GM19324 (cell line): ENCODE measurements around the gene VANGL2.

Experiments used
- ATAC-seq: cut with Tn5 transposase; IDR thresholded peaks from one replicate; pipeline ENCODE4 v1.9.1; 2021; ENCODE audit warnings: mild to moderate bottlenecking, moderate library complexity; ENCODE audit not compliant: unreplicated experiment, low FRiP score

VANGL2 gene

DNA sequence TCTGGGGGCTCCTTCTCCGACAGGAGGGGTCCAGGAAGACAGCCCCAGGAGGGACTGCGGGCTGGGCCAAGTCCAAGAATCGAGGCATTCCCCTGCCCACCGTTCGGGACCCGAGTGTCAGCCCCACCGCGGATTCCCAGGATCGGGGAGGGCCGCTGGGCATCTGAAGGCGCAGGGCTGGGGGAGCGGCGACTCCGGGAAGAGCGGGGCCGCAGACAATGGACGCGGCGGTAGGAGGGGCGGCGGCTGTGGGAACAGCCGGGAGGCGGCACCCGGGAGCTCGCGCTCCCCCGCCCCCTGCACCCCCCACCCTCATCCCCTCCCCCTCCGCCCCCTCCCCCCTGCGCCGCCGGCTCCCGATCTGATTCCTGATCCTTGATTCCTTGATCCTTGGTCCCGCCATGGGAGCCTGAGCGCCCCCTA, at the start of gene VANGL2:
Gene VANGL2, plus strand, starts transcription at position 342 of the 423 bp plus-strand sequence. CDS start 15,274 bp downstream, outside the sequence.
- no peak for ATAC-seq

DNA sequence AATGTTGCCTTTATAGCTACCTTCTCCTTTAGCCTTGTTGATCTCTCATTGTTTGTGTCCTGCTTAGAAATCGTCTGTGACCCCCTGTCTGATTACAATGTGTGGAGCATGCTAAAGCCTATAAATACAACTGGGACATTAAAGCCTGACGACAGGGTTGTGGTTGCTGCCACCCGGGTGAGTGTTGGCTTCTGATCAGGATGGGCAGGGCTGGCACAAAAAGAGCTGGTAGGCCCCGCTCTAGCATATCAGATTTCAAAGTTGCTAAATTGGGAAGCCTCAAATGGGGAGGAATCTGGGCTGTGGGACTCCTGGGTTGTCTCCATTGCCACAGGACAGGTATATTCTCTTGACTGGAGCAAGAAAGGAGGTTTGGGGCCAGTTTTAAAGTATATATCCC, 48.7 kb upstream of the VANGL2 start:
- no peak for ATAC-seq

DNA sequence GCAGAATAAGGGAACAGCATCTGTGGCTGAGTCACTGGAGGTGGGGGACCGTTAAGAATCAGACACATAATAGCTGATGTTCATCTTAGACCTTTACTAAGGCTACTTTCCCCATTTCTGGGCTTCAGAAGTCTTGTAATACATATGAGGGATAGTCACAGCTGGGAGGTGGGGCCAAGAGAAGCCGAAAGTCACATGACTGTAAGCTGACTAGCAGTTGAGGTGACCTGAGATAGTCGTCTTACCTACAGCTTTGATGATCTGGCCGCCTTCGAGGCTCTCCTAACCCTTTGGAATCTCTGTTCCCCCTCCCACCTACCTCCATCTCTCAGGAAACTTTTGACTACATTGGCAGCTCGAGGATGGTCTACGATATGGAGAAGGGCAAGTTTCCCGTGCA, 47.8 kb upstream of the VANGL2 start:
- ATAC-seq, result no peak

DNA sequence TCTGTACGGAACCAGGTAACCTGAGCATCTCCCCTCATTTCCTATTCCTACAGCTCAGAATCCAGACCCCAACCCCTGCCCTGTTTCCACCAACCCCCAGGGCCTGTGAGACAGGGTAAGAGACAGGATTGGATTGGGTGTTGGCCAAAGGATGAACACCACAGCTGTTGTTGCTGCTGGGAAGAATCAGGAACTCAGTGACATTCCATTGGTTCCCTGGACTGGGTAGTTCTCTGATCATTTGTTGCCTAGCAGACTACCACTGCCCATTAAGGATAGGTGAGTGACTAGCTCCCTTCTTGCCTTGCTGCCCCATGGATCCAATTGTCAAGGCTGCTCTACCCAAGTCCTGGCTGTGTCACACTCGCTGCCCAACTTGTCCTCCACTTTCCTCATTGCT, 47.1 kb upstream of the VANGL2 start:
- no peak for ATAC-seq

DNA sequence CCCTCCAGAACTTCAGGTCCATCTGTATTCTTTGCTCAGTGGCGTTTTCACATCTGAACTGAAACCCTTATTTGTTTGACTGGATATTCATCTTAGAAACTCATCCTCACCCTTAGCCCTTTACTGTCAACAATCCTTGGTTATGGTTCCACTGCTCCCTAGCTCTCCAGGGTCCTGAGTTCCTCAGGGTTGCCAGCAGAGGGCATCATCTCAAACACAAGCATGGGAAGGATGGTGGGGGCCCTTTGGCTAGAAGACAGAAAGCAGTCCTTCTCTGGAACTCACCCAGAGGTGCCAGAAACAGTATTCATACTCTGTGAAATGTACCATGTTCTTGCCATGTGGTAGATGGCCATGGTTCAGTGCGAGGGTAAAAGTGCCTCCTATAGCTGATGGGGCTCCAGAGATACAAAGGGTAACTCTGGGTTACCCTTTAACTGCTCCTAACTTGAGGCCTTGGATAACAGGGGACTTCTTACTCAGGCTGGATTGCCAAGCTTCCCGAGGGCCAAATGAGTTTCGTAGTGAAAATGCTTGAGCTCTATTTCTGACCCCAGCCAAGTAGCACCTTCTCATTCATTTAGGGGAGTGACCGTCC, 45.9 kb upstream of the VANGL2 start:
- ATAC-seq, result no peak

DNA sequence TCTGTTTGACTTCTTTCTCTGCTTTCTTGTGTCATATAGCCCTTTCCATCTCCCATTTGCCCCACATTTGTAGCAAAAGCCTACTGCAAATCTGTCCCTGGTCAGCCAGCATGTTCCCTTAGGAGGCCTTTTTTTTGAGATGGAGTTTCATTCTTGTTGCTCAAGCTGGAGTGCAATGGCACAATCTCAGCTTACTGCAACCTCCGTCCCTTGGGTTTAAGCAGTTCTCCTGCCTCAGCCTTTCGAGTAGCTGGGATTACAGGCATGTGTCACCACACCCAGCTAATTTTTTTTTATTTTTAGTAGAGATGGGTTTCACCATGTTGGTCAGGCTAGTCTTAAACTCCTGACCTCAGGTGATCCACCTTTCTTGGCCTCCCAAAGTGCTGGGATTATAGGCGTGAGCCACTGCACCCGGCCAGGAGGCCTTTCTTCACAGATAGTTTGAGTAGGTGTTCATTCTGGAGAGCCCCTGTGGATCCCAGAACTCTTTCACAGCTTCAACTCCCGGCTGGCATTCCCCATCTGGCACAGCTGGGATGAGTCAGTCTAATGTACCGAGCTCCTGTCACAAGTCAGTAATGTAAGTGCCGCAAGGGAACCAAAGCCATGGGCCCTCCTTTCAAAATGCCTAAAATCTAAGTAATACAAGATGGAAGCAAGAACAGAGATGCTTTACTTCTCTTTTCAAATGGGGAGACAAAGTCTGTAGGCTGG, 42.9 kb upstream of the VANGL2 start:
- no peak for ATAC-seq

DNA sequence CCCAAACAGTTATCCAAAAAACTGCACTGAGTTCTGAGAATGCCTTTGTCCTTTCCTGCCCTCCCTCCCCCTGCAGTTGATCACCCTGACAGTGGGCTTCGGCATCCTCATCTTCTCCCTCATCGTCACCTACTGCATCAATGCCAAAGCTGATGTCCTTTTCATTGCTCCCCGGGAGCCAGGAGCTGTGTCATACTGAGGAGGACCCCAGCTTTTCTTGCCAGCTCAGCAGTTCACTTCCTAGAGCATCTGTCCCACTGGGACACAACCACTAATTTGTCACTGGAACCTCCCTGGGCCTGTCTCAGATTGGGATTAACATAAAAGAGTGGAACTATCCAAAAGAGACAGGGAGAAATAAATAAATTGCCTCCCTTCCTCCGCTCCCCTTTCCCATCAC, 42.3 kb upstream of the VANGL2 start:
- no peak for ATAC-seq

DNA sequence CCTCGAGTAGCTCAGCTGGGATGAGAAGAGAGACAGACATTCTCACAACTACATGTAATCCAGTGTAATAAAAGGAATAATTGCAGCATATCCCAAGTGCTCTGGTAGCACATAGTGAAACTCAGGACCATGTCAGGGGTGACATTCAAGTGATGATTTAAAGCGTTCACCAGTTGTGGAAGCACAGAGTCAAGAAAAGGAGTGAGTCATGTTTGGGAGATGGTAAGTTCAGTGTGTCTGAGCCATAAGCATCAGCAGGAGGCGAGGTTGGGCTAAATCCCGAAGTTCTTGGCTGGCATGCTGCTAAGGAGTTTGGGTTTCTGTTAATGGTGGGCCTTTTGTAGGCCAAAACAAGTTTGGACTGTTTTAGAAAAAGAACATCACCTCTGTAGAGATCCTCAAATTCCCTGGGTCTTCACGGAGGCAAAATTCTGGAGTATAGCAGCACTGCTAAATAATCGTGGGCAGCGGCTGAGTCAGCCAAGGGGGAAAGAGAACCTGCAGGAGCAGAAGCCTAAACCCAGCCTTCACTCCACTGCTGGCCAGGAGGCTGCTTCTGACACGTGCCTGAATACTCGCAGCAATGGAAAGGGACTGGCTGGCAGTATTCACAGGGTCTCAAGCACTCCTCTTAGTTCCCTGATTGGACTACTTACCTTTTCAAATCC, 40.7 kb upstream of the VANGL2 start:
- ATAC-seq, result no peak

DNA sequence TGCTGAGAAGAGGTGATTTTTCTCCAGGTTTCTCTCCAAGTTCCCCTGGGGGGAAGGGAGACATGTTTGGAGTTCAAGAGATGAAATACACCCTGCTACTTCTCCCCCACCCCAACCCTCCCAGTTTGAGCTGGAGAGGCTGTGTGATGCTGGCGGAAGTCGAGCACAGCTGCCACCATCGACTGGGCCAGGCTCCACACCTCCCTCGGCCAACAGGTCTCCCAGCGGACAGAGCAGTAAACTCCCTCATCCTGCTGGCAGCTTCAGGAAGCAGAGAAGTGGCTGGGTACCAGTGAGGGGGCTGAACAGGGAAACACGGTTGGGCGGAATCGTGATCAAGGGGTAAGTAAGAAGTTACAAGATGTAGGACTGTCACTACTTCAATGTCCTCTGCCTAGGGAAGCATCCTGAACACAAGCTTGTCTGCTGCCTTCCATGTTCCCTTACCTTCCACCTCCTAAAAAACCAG, 40.1 kb upstream of the VANGL2 start:
- ATAC-seq, result no peak

DNA sequence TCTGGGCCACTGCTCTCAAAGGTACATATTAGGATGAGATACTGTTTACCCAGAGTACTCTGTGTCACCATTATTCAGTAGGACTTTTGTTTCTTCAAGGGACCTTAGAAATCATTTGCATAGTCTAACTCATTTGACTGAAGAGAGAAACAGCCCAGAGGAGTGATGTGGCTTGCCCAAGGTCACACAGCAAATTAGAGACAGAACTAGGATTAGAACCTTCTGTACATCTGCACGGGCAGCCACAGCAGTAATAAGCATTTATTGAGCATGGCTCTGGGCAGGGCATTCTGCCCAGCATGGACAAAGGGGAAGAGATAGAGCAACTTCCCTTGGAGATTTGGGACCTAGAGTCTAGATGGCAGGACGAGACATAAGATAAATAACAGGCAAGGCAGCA, 39.2 kb upstream of the VANGL2 start:
- ATAC-seq, result no peak

DNA sequence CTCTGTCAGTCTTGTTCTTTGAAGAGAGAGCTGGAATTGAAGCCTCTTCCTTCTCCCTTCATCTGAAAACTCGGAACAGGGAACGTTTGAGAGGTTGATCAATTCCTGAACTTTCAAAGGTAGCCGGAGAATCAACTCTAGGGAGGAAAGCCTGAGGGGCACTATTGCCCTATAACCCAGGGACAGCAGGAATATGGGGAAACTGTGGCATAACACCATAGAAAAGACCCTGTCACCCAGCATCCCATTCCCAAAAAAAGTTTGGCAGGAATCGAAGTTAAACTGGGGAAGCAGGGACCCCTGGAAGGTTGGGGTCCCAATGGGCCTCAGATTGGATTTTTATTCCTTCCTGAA, 38.6 kb upstream of the VANGL2 start:
- ATAC-seq, result no peak

DNA sequence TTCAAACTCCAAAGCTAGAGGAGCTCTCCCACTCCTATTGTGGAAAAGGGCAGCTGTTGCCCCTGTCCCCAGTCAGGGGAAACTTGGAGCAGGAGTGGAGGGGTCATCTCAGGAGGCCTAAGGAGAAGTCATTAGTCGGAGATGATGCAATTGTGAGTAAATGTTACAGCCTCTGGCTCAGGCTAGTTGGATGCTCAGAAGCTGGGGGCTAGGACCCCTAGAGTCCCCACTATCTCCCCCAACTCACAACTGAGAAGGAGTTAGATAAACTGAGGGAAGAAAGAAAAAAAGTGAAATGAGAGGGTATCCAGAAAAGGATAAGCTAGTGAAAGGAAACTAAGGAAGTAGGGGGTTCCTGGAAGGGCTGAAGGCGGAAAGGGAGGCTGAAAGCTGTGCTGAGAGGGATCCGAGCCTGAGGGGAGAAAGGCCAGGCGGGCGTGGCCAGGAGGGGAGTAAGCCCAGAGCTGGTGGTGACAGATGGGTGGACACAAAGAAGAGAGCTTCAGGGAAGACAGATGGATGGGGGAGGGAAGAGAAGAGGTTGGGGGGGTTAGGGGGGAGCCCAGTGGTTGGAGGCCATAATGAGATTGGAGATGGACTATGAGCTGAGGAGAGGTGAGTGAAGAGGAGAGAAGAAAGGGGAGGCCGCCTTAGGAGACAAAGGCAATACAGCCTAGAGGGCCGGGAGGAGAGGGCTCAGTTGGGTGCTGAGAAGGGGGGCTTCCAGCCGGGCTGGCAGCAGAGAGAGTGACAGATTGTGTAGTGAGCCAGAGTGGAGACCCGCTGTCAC, 38.0 kb upstream of the VANGL2 start:
- no peak for ATAC-seq

DNA sequence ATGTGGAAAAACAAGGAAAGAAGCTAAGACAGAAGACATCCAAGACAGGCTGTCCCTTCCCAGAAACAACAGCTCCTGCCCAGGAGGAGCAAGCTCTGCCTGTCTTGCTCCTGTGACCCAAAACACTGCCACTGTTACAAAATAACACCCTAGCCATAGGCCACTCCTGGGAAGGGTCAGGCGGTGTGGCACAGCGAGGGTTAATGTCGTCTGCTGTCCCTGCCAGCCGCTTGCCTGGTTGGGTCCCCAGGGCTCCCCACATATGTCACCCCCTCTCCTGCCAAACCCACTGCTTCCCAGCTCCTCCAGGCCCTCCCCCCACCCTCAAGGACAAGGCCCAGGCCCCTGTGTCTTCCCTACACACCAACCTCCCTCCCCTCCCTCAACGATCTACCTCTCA, 37.4 kb upstream of the VANGL2 start:
- no peak for ATAC-seq

DNA sequence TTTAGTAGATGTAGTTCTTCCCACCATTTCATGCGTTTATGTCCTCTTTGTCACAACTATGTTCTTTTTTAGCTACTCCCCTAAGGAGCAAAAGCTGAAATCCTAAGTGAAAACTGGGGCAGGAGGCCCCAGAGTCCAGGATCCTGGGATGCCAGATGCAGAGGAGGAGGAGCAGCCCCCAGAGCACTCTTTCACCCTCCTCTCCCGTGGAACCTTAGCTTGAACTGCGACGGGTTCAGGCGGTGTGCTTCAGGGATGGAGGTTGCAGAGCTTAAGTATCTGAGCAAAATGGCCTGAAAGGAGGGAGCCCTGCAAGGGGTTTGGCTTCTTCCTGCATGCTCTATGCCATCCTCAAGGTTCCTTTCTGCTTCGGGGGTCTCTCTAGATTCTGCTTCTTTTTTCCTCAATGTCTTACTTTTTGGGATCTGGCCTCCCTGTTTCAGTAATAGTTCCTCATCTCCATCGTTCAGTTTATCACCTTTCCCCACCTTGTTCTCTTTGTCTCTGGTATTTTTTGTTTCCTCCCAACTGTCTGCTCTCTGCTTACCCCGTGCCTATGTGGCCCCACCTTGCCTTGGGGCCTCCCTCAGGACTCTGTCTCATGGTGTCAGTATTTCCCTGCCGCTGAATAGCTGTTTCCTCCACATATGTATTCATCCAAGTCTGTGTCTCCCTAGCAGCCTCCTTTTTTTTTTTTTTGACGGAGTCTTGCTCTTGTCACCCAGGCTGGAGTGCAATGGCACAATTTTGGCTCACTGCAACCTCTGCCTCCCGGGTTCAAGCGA, 36.2 kb upstream of the VANGL2 start:
- ATAC-seq, result no peak

DNA sequence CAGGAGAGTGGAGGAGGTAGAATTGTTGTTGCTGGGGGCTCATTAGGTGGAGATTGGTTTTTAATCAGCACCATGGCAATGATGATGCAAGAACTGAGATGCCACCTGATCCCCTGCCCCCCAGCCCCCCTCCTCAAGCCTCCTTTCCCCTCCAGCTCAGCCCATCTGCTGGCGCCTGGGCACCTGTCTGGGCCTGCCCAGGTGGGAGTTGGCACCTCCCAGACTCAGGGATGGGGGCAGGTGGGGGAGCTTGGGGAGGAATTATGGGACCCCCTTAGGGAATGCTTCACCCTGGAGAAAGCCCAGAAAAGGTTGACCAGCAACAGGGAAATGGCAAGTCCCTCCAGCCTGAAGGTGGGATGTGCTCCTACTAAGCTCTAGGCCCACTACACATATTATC, 35.0 kb upstream of the VANGL2 start:
- no peak for ATAC-seq

DNA sequence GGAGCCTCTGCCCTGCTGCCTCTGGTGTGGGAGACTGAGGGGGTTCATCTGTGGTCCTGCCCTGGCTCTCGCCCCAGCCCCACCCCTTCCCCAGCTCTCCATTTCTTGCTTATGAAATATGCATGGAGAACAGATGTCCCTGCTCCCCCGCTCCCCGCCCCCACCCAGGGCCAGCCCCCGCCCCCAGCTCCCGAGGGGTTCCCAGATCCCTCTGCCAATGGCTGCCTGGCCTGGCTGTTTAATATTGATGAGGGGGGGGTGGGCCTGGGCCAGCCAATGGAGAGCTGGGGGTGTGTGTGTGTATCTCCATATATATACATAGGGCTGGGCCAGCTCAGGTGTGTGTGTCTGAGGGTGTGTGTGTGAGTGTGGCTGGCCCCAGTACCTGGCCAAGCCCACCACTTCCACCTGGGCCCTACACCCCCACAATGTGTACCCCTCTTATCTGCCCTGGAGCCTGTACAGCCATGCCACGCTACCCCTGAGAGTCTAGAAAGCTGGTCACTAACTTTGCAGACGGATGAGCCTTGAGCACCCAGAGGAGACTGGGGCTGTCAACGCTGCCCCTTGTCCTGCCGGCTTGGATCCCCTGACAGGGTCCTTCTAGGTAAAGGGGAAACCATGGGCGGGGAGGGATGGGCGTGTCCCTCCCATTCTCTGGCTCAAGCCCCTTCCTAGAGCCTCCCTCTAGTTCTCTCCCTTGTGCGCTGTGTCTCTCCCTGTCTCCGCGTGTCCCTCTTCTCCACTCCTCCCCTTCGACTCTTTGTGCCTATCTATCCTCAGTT, 33.4 kb upstream of the VANGL2 start, which contains the start of gene NHLH1:
Gene NHLH1, plus strand, starts transcription at position 341 of the 785 bp plus-strand sequence. CDS start 3,661 bp downstream, outside the sequence.
- ATAC-seq, result no peak

DNA sequence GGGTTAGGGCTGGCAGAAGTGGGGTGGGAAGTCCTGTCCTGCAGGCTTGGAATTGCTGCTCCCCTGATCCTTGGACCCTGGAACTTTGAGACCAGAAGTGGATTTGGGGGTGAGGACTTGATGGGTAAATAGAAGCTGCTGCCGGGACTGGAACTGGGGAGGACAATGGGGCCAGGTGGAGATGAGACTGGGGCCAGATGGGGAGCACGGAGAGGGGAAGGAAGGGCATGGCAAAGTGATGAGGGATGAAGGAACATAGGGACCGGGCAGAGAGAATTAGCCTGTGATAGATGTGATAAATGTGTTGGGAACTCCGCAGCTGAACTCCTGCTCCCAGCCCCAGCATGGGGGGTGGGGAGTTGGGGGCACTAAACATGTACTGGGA, 32.9 kb upstream of the VANGL2 start:
- no peak for ATAC-seq

DNA sequence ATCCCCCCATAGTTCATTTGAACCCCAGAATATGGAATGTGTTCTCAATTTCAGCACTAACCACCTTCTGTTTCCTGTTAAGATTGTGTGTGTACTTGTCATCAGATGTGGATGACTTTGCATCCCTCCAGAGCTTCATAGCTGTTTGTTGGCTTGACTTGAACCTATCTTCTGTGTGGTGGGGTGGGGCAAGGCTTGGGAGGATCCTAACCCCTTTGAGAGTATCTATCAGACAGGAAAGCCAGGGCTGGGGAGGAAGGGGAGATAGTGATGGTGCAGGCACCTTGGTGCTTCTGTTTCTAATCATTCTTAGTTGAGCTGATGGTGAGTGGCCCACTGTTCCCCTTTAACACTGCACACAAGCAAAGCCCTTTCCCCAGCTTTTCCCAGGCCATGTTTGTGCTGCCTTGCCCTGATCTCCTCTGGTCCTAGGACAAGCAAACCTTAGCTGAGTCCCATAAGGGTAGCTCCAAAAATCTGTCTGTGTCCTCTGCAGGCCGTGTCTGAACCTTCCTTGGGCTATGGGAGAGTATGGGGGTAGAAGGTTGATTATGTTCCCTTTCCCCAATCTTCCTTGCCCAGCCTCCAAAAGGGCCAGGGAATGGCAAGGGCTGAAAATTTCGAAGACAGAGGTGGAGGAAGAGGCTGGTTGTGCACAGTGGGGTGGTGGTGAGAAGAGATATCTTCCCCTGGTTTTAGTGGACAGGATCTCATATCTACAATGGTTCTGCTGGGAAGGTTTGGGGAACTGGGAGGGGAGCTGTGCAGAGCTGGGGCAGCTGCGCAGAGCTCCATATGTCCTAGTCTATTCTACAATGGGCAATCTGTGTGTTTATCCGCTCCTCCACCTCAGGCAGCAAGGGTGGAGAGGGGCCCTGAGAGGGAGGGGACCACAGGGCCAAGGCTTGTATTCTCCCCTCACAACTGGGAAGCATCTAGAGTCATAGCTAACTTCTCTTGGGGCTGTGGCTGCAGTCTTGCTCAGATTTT, 32.1 kb upstream of the VANGL2 start:
- no peak for ATAC-seq
